NCI-H82 treated with DMSO at 0.1 percent for 48 hours (cell line): ENCODE data around the gene VWA5B1.
A peak's percentile ranks its signal among the peaks of the same experiment; 100 is the strongest.

Source experiments
- DNase-seq: peaks from one replicate; lab custom pipeline; 2025; ENCODE audit not compliant: unreplicated experiment; lab: John Stamatoyannopoulos, UW

The VWA5B1 gene

GRCh38 chr1:20383631-20384030, 93.0 kb downstream of the VWA5B1 start:
- no peak for DNase-seq

GRCh38 chr1:20385630-20386029, 95.0 kb downstream of the VWA5B1 start:
- no peak for DNase-seq

DNA sequence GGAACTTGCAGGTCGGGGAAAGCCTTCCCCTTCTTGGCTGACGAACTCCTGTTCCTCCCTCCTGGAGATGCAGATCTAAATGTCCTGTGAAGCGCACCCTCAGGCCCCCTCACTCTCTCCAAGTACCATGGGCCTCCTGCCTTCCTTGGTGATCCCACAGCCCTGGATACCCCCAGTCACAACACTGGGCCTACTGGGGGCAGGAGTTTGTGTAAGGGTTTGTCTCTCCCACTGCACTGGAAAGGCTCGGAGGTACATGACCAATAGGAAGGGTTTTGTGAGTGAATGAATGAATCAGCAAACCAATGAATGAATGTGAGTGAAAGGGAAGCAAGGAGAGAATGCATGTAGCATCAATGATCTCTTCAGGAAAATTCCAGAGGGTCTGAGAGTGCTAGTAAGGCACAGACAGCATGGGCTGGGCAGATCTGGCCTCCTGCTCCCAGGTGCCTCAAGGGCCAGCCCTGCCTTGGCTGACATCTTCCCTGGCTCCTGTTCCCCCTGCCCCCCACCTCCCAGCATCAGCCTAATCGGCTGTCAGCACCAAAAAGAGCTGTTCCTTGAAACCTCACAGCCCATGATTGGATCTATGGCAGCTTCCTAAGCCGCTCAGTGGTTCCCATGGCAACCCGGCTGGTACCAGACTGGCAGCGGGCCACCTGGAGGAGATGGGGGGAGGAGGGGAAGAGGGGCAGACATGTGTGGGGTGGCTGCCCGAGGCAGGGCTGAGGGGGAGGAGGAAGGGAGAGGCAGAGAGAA, 95.8 kb downstream of the VWA5B1 start:
- DNase-seq, result peak; percentile 79

DNA sequence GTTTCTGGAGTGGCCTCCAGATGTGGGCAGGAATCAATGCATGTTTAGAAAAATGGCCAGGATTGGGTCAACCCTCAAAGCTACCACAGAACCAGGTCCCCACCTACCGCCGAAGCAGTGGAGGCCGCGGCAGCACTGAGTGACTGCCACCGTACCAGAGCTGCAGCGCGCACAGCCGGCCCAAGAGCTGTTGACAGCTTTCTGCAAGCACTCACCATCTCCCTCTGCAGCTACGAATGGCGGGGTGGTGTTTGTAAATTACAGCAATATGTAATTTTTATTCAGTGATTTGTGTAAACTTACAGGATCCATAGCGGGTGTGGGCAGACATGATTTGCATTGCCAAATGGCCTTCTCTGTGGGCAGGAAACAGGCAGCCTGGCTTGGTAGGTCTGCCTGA, 98.9 kb downstream of the VWA5B1 start:
- DNase-seq, result no peak

DNA sequence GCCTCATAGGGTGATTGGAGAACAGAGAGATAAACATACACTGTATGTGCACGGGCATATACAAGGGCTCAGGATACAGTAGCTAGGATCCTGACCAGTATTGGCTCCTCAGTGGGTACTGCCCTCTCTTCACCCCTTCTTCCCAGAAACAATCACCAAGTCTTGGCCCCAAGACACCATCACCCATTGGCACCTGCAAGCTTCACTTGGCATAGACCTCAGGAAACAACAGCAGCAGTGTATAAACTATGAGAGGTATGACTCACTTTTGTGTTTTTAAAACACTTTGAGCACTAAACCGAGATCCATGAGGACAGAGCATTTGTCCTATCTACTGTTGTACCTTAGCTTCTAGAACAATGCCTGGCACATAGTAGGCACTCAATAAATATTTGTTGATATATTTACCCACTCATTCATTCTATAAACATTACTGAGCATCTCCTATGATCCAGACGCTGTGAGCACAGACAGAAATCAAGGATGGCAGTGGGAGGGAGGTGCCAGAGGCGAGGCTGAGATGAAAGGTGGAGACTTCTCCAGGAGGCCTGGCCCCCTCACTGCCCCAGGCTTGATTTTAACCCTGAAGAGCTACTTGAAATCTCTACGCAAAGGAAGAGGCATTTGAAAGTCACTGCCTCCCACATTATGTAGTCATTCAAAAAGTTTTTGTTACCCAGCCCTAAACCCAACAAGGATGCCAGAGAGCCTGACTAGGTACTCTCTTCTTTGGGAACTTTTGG, 100.1 kb downstream of the VWA5B1 start:
- DNase-seq, result no peak

GRCh38 chr1:20395255-20395654, 104.6 kb downstream of the VWA5B1 start:
- DNase-seq, result no peak

DNA sequence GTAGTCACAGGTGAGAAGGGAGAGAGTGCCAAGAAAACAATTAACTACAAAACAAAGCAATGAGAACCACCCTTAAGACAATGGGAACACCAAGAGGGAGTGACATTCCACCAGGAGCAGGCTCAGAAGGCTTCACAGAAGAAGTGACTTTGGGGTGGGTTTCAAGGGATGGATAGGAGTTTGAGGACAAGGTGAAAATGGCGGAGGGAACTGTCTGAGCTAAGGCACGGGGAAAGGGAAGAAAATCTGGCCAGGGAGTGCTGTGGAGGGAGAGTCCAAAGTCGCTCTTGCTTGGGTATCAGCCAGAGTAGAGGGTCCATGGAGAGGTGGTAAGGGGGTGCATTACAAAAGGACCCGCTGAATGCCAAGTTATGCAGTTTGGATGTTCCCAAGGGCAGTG, 108.1 kb downstream of the VWA5B1 start:
- DNase-seq, result no peak

DNA sequence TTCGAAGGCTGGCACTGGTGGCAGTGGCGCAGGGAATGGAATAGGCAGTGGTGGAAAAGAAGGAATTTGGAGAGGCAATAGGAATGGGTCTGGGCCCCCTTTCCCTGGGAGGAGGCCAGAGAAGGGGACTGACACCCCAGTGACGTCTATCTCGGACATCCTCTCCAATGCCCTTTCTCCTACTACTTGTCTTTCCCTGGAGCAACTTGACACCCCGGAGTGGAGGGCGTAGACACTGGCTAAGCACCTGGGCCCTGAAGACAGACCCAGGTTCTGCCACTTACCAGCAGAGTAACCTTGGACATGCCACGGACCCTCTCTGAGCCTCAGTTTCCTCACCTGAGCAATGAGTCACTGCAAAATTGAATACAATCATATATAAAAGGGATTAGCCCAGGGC, 108.5 kb downstream of the VWA5B1 start:
- no peak for DNase-seq

DNA sequence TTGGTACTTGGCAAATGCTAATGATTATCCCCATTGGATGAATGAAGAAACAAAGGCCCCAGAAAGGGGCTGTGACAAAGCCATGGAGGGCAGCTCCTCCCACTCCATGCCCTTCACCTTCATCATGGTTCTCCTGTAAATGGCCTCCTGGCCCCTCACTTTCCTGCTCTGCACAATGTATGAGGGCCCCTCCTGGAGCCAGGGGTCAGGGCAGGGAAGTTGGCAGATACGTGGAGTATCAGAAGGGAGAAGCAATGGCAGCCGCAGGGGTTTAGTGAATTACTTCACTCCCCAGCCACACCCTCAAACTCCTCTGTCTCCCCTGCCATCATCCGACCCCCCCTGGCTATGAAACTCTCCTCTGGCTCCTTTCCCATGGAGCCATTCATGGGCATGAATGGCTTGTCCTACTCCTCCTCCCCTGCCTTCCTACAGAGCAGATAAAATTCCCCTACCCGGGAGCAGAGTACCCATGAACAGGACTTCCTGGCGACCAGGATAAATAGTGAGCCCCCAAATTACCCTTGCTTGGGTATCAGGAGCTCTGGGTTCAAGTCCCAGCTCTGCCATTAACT, 109.0 kb downstream of the VWA5B1 start:
- DNase-seq, result no peak

GRCh38 chr1:20400341-20401177, 109.9 kb downstream of the VWA5B1 start:
- DNase-seq, result no peak

GRCh38 chr1:20401405-20402010, 110.8 kb downstream of the VWA5B1 start:
- no peak for DNase-seq

DNA sequence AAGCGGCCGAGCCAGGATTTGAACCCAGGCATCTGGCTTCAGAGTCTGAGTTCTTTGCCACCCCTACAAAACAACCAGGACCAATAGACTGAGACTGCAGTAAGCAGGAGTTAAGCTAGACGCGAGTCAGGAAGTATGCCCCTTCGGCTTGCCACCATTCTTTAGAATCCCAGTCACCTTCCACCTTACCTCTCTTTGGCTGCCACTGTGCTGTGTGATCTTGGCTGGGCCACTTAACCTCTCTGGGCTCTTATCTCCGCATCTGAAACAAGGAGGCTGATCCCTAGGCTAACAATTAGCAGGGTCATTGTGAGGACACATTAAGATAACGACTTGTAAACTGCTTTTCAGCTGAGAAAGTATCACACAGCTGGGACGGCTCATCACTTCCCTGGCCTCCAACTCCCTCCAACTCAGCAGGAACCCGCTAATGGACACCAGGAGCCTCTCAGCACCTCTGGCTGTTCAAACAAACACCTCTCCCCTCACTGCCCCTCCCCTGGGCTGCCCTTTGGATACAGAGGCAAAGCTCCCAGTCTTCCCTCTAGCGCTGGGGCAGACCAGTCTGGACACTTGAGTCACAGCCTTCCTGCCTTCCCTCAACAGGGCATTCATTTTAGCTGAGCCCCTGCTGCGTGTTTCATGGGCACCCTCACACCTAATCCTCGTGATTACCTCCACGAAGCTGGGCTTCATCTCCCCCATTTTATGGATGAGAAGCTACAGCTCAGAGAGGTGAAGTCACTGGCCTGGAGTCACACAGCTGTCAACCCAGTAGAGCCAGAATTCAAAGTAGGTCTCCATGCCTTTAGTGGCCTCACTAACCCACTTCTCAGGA, 112.1 kb downstream of the VWA5B1 start:
- DNase-seq, result no peak

DNA sequence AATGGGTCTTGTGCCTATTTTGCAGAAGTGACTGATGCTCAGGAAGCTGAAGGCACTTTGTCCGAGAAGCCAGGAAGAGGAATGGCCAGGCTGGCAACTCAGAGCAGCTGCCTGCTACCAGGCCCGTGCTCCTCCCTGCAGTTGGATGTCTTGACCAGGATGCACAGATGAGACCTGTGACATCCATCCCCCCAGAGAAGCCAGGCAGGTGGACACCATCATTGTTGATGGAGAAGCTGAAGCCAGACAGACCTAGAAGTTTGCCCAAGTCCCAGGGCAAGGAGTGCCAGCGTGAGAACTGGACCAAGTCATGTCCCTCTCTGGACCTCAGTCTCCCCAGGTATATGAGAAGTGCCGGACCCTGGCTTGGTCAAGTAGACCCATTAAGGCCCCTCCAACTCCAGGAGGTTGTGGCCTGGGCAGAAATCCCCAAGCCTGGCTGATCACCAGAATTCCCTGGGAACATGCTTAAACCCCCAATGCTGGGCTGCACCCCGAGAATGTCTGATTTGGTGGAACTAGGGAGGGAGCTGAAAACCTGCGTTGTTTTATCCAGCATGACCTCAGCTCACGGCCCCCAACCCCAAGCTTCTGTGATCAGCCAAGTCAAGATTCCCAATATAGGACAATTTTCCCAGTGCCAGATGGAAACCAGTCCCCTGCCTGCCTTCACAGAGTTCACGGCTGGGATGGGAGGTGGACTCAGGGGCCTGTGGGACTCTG, 112.9 kb downstream of the VWA5B1 start:
- no peak for DNase-seq

DNA sequence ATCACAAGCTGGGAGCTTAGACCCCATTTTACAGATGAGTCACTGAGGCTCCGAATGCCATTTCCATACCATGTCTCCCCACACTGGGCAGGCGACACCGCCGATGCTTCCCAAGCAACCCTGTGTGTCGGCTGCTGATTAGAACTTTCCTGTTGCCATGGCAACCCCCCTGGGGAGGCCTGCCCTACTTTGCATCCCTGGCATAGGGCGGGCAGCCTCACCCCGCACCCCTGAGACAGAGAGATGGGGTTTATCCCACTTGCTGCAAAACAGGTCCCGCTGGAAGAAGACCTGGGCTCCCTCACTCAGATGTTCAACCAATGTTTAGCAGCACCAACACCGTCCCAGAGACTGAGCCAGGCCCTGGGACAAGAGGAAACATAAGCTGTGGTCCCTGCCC, 113.8 kb downstream of the VWA5B1 start:
- DNase-seq, result no peak
